Adrenal gland (tissue), 12 donors: Measurements from ENCODE around the gene EWSR1. TPM values are rescaled to one million over a fixed set of nuclear protein-coding genes. Genes with fewer than 3 reads are reported as not detected.

ENCODE experiments used
- DNase-seq, 7 donors: peaks; one replicate each; pipeline ENCODE4 v3.0.0-alpha.2; 2019 to 2020
- H3K27ac ChIP-seq, 5 donors: fragments of 200-600 bp; sonication (generic) in 4 of 5; 1 replicate in 3 of 5; 2 replicates in 2 of 5; pipeline versions ENCODE4 v1.5.1 to v1.8.0; 2016 to 2020; ENCODE audit warnings: mild to moderate bottlenecking in 1 of 5
- H3K27me3 ChIP-seq: fragments of 200-600 bp; 2 replicates; pipeline ENCODE4 v1.8.0; 2021
- H3K36me3 ChIP-seq, 2 donors: fragments of 200-600 bp; replicated peaks in 1 of 2; 1 replicate in 1 of 2; 2 replicates in 1 of 2; pipeline versions ENCODE4 v1.5.1 to v1.8.0; 2018 to 2022
- H3K4me1 ChIP-seq, 2 donors: fragments of 200-600 bp; replicated peaks in 1 of 2; 1 replicate in 1 of 2; 2 replicates in 1 of 2; pipeline versions ENCODE4 v1.5.1 to v1.8.0; 2018 to 2021
- H3K4me3 ChIP-seq, 4 donors: fragments of 200-600 bp; sonication (generic) in 3 of 4; one replicate each; pipeline ENCODE4 v1.5.1; 2016 to 2018
- H3K9me3 ChIP-seq, 3 donors: fragments of 200-600 bp; sonication (generic) in 1 of 3; replicated peaks in 1 of 3; 1 replicate in 2 of 3; 2 replicates in 1 of 3; pipeline versions ENCODE4 v1.5.1 to v1.8.0; 2016 to 2021
- POLR2A ChIP-seq, 2 donors: fragments of 450-650 bp; IDR thresholded peaks; one replicate each; pipeline ENCODE4 v1.6.1; 2017; ENCODE audit warnings: antibody characterized with exemption in 2 of 2, mild to moderate bottlenecking in 2 of 2, moderate library complexity in 1 of 2
- WGBS, 4 donors: extraction: QIAGEN DNeasy Blood & Tissue Kit in 2 of 4; methylation state at CpG; one replicate each; pipeline versions ENCODE4 v1.1.5 to v1.1.7; 2013 to 2017; 5-methylcytosine and 5-hydroxymethylcytosine counted together
- intact Hi-C, 2 donors: fragments of 100-400 bp; cut with DNase I; formaldehyde crosslinking; loops; one replicate each; pipeline versions ENCODE4 v1.14.1 to v1.15.0; 2022 to 2023
- polyA plus RNA-seq, 3 donors: library from polyadenylated mRNA; stranded (reverse); fragments of 200-250 nt in 2 of 3; fragments of 350-450 nt in 1 of 3; fragmentation: Illumina TruSeq in 1 of 3; extraction: RNeasy Lipid Tissue Mini Kit (QIAGEN cat#74804) in 1 of 3; gene quantifications; one replicate each; pipeline ENCODE4 v1.2.3, GENCODE V29; 2013 to 2014
- total RNA-seq, 9 donors: library from RNA; depleted of rRNA in 4 of 9; stranded (reverse); fragments of >200 nt in 4 of 9; fragments of 120-200 nt in 1 of 9; fragmentation: NEBNext Ultra II Directional in 1 of 9; extraction: Animal tissue kit (Norgen Biotek cat#: 25700) in 1 of 9; gene quantifications; one replicate each; pipeline versions ENCODE4 v1.1.0 to v1.2.4, GENCODE V29; 2013 to 2023
- TF ChIP-seq, protein P1 (sequence below), 6 experiments: fragments of 450-650 bp in 4 of 6; fragments of 200-600 bp in 2 of 6; sonication (generic) in 1 of 6; IDR thresholded peaks; 1 replicate in 5 of 6; 2 replicates in 1 of 6; pipeline versions ENCODE4 v1.5.1 to v1.8.0; 2016 to 2021; ENCODE audit warnings: antibody characterized with exemption in 6 of 6, mild to moderate bottlenecking in 2 of 6, moderate library complexity in 1 of 6
- donor health status: healthy with polysubstance abuse.
- donor health status: Bipolar disorder and iron deficiency.
- donor health status: DM: yes; HTN: yes; CAD: no.
- donor health status: DM: no; HTN: no; CAD: no.
- donor health status: DM: no; HTN: no; CAD: no.
- donor health status: DM: yes; HTN: yes; CAD: no.

Gene EWSR1
- total and polyA plus RNA-seq, 12 donors: 152 to 351 (median 216) TPM

DNA sequence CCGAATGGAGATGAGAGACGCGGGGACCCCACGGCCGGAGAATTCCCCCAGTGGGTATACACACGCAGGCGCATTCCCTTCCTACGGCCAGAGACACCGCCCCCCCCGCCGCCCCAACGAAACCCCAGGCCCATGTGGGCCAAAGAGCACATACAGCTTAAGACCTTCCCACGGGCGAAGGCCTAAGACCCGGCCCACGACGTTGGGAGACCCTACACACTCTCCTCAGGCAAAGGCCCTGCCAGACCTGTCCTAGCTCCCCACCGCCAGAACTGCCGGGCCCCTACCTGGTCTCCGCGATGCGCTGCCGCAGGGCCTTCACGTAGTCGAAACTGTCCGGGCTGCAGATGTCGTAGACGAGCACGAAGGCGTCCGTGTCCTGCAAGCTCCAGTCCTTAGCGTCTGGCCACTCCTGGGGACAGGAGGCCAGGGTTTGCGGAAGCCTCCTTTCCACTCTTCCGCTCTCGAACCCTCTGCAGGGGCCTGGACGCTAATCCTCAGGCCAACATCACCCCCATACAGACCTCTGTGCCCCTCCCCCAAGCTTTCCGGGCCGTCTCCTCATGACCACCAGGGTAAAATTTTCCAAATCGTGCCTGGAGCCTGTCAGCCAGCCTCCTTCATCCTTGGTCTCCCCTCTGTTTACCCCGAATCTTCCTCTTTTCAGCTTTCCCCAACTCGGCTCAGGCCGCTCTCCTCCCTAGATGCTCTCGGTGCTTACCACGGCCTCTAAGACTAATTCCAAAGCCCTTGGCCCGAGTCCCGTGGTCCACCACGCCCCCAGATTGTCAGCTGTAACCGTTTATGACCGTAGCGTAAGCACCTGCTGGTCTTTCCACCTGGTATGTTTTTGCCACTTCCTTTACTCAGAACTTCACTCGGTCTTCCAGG is 45.8 kb downstream of the EWSR1 start:
- Histone ChIP-seq H3K4me3 (no peak overlapping the region), H3K36me3 (no peaks in the 10 kb centered on the region), H3K27me3 (peaks cover 22% of the 10 kb centered on the region), H3K4me1 (peaks cover 46 to 62% of the 10 kb centered on the region in 2 donors), H3K9me3 (no peaks in the 10 kb centered on the region), H3K27ac (no peak overlapping the region)
- peak in 1 of 7 donors; percentile 34 for DNase-seq
- WGBS, 4 donors: 17 to 24% (median 22%) methylated on average over 20 to 51 of the region's 51 CpGs
- no peak for TF ChIP-seq POLR2A (IDR thresholded peaks at IDR 0.05)
- TF ChIP-seq, protein P1, sequence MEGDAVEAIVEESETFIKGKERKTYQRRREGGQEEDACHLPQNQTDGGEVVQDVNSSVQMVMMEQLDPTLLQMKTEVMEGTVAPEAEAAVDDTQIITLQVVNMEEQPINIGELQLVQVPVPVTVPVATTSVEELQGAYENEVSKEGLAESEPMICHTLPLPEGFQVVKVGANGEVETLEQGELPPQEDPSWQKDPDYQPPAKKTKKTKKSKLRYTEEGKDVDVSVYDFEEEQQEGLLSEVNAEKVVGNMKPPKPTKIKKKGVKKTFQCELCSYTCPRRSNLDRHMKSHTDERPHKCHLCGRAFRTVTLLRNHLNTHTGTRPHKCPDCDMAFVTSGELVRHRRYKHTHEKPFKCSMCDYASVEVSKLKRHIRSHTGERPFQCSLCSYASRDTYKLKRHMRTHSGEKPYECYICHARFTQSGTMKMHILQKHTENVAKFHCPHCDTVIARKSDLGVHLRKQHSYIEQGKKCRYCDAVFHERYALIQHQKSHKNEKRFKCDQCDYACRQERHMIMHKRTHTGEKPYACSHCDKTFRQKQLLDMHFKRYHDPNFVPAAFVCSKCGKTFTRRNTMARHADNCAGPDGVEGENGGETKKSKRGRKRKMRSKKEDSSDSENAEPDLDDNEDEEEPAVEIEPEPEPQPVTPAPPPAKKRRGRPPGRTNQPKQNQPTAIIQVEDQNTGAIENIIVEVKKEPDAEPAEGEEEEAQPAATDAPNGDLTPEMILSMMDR (IDR thresholded peaks at IDR 0.05): no peak
- intact Hi-C loops: no loop called here

DNA sequence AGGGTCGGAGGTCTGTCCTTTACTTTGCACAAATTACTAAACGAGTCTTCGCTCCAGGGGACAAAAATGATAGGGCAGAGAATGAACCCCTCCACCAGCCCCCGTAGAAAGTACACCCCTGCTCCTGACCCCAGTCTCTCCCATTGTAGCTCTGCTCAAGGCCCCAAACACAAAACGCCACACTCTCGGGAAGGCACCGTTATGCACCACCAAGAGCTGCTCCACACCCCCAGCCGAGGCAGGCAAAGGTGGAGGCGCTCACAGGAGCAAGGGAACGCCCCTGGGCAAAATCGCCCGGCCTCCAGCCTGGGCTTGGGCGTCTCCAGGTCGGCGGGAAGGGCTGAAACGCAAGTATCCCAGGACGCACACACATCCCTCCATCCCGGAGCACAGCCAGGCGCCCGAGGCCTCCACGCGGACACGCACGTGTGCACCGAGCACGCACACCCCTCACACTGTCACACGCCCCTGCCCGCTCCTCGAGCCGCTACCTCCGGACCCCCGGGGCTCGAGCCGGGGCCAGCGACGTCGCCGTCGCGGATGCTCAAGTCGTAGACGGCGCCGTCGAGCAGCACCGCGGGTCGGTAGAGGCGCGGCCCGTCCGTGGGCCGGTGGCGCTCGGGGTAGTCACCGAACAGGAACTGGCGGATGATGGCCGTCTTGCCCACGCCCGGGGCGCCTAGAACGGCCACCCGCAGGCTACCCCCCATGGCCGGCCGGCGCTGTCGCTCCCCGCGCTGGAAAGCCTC is 46.6 kb downstream of the EWSR1 start:
- H3K4me3 ChIP-seq: peak overlapping the region in 1 of 4 donors; percentile 38
- no peak for DNase-seq
- H3K4me1 ChIP-seq: peaks cover 37 to 53% of the 10 kb centered on the region in 2 donors
- H3K36me3 ChIP-seq: no peaks in the 10 kb centered on the region
- H3K9me3 ChIP-seq: no peaks in the 10 kb centered on the region
- intact Hi-C loops: loop anchor here in 1 of 2 donors (5.0 kb wide), 1 partner anchor 38 kb away; no protein-coding TSS in a partner anchor
- TF ChIP-seq POLR2A (IDR thresholded peaks at IDR 0.05): no peak
- TF ChIP-seq, protein P1 (IDR thresholded peaks at IDR 0.05): no peak
- no peak overlapping the region for H3K27ac ChIP-seq
- 2 to 11% (median 5%) methylated on average over 16 to 69 of the region's 69 CpGs for WGBS, 4 donors
- peaks cover 22% of the 10 kb centered on the region for H3K27me3 ChIP-seq

DNA sequence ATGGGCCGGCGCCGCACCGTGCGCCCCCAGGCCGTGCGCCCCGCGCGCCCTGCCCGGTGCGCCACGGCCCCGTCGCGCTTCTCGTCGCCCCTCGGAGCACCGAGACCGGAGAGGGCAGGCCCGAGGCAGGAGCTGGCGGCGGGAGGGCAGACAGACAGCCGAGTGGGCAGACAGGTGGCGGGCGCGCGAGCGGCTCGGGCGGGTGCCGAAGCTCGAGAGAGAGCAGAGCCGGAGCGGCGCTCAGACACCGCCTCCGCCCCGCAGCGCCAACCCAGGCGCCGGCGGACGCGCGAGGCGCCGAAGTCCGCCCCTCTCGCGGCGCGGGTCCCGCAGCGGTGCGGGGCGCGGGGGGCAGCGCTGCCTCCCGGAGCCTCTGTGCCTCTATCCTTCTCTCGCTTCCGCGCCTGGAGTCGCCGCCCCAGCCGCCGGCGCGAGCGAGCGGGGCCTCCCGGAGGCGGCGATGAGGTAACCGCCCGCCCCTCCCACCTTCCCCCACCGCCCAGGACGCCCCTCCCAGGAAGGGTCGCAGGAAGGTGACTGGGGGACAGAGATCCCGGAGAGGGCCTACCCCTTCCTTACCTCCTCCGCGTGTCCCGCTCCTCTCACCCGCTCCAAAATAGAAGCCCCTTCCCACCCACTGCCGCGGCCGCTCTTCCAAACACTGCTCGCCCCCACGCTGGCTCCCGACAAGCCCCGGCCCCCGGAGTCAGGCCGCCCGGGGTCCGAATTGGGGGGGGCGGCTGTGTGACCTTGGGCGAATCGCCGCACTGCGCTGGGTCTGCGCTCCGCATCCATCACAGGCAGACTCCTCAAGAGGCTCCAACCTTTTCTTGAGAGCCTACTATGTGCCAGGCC is 47.4 kb downstream of the EWSR1 start, which contains the start of gene RASL10A:
Gene RASL10A, minus strand, starts transcription at position 412 of the 855 bp plus-strand sequence. CDS start 451 bp downstream, outside the sequence.
- no peak for TF ChIP-seq POLR2A (IDR thresholded peaks at IDR 0.05)
- TF ChIP-seq, protein P1 (IDR thresholded peaks at IDR 0.05): no peak
- no peak for DNase-seq
- Histone ChIP-seq H3K27me3 (peaks cover 22% of the 10 kb centered on the region), H3K9me3 (no peaks in the 10 kb centered on the region), H3K4me3 (peak within 1 kb of the TSS in 1 of 4 donors; percentile 38), H3K4me1 (peaks cover 30 to 45% of the 10 kb centered on the region in 2 donors), H3K36me3 (no peaks in the 10 kb centered on the region), H3K27ac (no peak within 1 kb of the TSS)
- WGBS, 4 donors: 2 to 47% (median 5%) methylated on average over 3 to 103 of the region's 103 CpGs
- intact Hi-C loops: loop anchor here in 1 of 2 donors (5.0 kb wide), 1 partner anchor 37 kb away; no protein-coding TSS in a partner anchor
